SKM-1 treated with dmso at 0.1 percent for 144 hours (cell line): ENCODE data around the gene KLC1.

Experiments used
- DNase-seq: peaks from one replicate; lab custom pipeline; 2025; ENCODE audit not compliant: unreplicated experiment; lab: John Stamatoyannopoulos, UW

KLC1 gene

DNA sequence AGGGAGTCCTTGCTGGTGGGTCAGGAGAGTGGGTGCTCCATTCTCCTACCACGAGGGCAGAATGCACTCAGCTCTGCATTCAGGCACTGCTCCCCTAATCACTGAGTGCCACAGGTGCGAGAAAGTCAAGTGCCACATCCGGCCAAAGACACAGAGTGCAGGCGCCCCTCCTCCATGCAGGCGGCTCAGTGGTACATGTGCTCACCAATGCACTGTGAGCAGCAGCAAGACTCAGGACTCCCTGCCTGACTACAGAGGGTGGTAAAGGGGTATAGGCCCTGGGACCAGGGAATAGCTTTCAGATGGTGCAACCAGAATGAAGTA, 119.5 kb downstream of the KLC1 start:
- no peak for DNase-seq

DNA sequence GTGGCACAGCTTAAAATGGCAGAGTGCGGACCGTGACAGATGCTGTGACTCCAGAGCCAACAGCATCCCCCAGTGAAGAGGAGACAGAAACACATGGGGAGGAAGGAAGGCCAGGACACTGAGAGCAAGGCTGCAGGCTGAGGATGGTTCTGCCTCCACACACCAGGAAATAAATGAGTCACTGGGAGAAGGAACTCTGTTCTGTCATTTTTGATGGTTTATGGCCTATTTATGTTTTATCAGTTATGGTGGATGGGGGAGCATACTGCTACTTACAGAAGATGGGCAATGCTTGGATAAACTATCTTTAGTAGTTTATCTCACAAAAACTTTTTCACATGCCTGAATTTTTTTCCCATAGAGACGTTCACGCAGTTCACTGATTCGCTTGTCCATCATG, 120.4 kb downstream of the KLC1 start:
- DNase-seq = no peak

GRCh38 chr14:103749860-103750259, 120.8 kb downstream of the KLC1 start:
- no peak for DNase-seq
